HepG2 (cell line): ENCODE results near the gene GRIN2D. TPM values are rescaled to one million over a fixed set of nuclear protein-coding genes. Genes with fewer than 3 reads are reported as not detected.

Experiments used
- DMAP1 ChIP-seq: IDR thresholded peaks from 2 replicates; pipeline ENCODE4 v1.6.1; 2016
- GABPB1 ChIP-seq: IDR thresholded peaks from 2 replicates; pipeline ENCODE4 v1.6.1; 2016; ENCODE audit warnings: mild to moderate bottlenecking, missing genetic modification reagents, moderate library complexity, missing compliant biosample characterization
- KLF11 ChIP-seq: IDR thresholded peaks from 2 replicates; pipeline ENCODE4 v1.6.1; 2016; ENCODE audit warnings: missing compliant biosample characterization
- NCOA5 ChIP-seq: sonication (generic); formaldehyde crosslinking; IDR thresholded peaks from 2 replicates; pipeline ENCODE4 v1.4.0; 2020; ENCODE audit warnings: missing genetic modification reagents
- PAF1 ChIP-seq: IDR thresholded peaks from 2 replicates; pipeline ENCODE4 v1.6.1; 2016; ENCODE audit warnings: missing genetic modification reagents, missing compliant biosample characterization
- PHF20 ChIP-seq: sonication (generic); formaldehyde crosslinking; IDR thresholded peaks from 2 replicates; pipeline ENCODE4 v1.5.0; 2020; ENCODE audit warnings: mild to moderate bottlenecking, missing genetic modification reagents
- PRMT3 ChIP-seq: sonication (generic); formaldehyde crosslinking; IDR thresholded peaks from 2 replicates; pipeline ENCODE4 v1.8.1; 2022; ENCODE audit warnings: low read depth, mild to moderate bottlenecking, moderate library complexity, missing genetic modification reagents, borderline replicate concordance
- ZBTB20 ChIP-seq: sonication (generic); formaldehyde crosslinking; IDR thresholded peaks from 2 replicates; pipeline ENCODE4 v1.8.1; 2023; ENCODE audit warnings: missing genetic modification reagents, low read depth, mild to moderate bottlenecking, borderline replicate concordance
- ZFY ChIP-seq: sonication (generic); formaldehyde crosslinking; IDR thresholded peaks from 2 replicates; pipeline ENCODE4 v1.4.0; 2020; ENCODE audit warnings: missing genetic modification reagents
- ZNF17 ChIP-seq: sonication (generic); formaldehyde crosslinking; IDR thresholded peaks from 2 replicates; pipeline ENCODE4 v1.5.0; 2020; ENCODE audit warnings: mild to moderate bottlenecking, missing genetic modification reagents
- polyA plus RNA-seq, 8 experiments: library from polyadenylated mRNA; depleted of rRNA in 3 of 8; stranded (reverse) in 7 of 8; unstranded in 1 of 8; fragments of >200 nt; fragmentation: Illumina TruSeq in 4 of 8; extraction: Trizol in 4 of 8; gene quantifications; 2 replicates each; pipeline versions ENCODE4 v1.2.1 to v1.2.3, GENCODE V29; 2011 to 2016; ENCODE audit warnings: low read depth in 4 of 8, missing spikeins in 1 of 8, mixed read lengths in 1 of 8; ENCODE audit not compliant: insufficient read depth in 1 of 8
- total RNA-seq, 5 experiments: library from RNA; depleted of rRNA; stranded (reverse); fragments of >200 nt; fragmentation: Illumina TruSeq; extraction: Trizol; gene quantifications; 2 replicates each; pipeline ENCODE4 v1.2.3, GENCODE V29; 2016; ENCODE audit warnings: low read depth in 1 of 5
- TF ChIP-seq, protein P1 (sequence below): sonication (generic); formaldehyde crosslinking; IDR thresholded peaks from 2 replicates; pipeline ENCODE4 v1.8.1; 2023; ENCODE audit warnings: mild to moderate bottlenecking, missing genetic modification reagents
- TF ChIP-seq, protein P2 (sequence below): sonication (generic); formaldehyde crosslinking; IDR thresholded peaks from 2 replicates; pipeline ENCODE4 v1.8.0; 2022; ENCODE audit warnings: low read depth, missing genetic modification reagents
- TF ChIP-seq, protein P3 (sequence below): IDR thresholded peaks from 2 replicates; pipeline ENCODE4 v1.6.1; 2016; ENCODE audit warnings: control low read depth
- TF ChIP-seq, protein P4 (sequence below): sonication (generic); formaldehyde crosslinking; IDR thresholded peaks from 2 replicates; pipeline ENCODE4 v1.4.0; 2020; ENCODE audit warnings: mild to moderate bottlenecking, missing genetic modification reagents, borderline replicate concordance
- TF ChIP-seq, protein P5 (sequence below): sonication (generic); formaldehyde crosslinking; IDR thresholded peaks from 2 replicates; pipeline ENCODE4 v1.4.0; 2020; ENCODE audit warnings: low read depth, missing genetic modification reagents
- TF ChIP-seq, protein P6 (sequence below): IDR thresholded peaks from 2 replicates; pipeline ENCODE4 v1.6.1; 2016

GRIN2D gene
- total and polyA plus RNA-seq, 2 of the 13 experiments (the other 11 are each of a cell fraction or from before 2014, with no cell fraction given), result 0.02 to 0.13 TPM

DNA sequence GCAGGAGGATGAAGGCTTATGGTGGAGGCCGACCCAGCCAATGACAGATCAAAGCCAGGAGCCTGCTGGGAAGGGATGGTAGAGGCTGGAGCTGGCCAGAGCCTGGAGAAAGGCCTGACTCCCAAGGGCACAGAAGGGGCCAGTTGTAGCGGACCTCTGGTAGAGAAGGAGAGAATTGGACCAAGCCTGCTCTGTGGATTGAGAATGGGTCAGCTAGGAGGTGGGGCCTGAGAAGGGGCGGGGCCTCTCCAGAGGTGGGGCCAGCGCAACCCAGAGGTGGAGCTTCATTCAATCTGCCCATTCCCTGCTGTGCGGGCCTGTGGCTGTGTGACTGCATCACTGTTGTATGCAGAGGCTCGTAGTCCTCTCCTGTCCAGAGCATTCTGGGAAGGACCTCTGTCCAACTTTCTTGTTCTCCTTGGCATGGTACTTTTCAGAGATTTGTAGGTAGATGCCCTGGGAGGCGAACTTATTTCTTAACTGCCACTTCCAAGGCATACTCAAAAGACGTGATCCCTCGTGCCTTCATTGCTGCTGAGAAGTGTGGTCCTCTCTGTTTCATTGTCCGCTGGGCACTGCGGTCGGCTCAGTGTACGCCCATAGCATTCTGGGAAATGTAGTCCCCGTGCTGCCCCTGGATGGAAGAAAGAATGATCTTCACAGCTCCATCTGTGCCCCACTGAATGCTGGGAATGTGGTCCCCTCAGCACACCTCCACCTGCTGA is 6.7 kb downstream of the GRIN2D start (continued):
- no peak for TF ChIP-seq ZNF17 (CRISPR knock-in tag)
- TF ChIP-seq DMAP1 (CRISPR knock-in tag), result no peak
- no peak for TF ChIP-seq PHF20 (CRISPR knock-in tag)
- TF ChIP-seq ZFY, result peak; percentile 54
- no peak for TF ChIP-seq ZBTB20 (CRISPR knock-in tag)
- TF ChIP-seq, protein P1, sequence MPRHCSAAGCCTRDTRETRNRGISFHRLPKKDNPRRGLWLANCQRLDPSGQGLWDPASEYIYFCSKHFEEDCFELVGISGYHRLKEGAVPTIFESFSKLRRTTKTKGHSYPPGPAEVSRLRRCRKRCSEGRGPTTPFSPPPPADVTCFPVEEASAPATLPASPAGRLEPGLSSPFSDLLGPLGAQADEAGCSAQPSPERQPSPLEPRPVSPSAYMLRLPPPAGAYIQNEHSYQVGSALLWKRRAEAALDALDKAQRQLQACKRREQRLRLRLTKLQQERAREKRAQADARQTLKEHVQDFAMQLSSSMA (CRISPR knock-in tag), result no peak
- no peak for TF ChIP-seq NCOA5
- TF ChIP-seq, protein P2, sequence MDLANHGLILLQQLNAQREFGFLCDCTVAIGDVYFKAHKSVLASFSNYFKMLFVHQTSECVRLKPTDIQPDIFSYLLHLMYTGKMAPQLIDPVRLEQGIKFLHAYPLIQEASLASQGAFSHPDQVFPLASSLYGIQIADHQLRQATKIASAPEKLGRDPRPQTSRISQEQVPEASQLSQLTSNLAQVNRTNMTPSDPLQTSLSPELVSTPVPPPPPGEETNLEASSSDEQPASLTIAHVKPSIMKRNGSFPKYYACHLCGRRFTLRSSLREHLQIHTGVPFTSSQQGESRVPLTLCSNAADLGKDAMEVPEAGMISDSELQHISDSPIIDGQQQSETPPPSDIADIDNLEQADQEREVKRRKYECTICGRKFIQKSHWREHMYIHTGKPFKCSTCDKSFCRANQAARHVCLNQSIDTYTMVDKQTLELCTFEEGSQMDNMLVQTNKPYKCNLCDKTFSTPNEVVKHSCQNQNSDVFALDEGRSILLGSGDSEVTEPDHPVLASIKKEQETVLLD (CRISPR knock-in tag), result no peak
- TF ChIP-seq PAF1 (CRISPR knock-in tag), result no peak
- TF ChIP-seq, protein P3, sequence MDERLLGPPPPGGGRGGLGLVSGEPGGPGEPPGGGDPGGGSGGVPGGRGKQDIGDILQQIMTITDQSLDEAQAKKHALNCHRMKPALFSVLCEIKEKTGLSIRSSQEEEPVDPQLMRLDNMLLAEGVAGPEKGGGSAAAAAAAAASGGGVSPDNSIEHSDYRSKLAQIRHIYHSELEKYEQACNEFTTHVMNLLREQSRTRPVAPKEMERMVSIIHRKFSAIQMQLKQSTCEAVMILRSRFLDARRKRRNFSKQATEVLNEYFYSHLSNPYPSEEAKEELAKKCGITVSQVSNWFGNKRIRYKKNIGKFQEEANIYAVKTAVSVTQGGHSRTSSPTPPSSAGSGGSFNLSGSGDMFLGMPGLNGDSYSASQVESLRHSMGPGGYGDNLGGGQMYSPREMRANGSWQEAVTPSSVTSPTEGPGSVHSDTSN (CRISPR knock-in tag), result no peak
- TF ChIP-seq, protein P4, sequence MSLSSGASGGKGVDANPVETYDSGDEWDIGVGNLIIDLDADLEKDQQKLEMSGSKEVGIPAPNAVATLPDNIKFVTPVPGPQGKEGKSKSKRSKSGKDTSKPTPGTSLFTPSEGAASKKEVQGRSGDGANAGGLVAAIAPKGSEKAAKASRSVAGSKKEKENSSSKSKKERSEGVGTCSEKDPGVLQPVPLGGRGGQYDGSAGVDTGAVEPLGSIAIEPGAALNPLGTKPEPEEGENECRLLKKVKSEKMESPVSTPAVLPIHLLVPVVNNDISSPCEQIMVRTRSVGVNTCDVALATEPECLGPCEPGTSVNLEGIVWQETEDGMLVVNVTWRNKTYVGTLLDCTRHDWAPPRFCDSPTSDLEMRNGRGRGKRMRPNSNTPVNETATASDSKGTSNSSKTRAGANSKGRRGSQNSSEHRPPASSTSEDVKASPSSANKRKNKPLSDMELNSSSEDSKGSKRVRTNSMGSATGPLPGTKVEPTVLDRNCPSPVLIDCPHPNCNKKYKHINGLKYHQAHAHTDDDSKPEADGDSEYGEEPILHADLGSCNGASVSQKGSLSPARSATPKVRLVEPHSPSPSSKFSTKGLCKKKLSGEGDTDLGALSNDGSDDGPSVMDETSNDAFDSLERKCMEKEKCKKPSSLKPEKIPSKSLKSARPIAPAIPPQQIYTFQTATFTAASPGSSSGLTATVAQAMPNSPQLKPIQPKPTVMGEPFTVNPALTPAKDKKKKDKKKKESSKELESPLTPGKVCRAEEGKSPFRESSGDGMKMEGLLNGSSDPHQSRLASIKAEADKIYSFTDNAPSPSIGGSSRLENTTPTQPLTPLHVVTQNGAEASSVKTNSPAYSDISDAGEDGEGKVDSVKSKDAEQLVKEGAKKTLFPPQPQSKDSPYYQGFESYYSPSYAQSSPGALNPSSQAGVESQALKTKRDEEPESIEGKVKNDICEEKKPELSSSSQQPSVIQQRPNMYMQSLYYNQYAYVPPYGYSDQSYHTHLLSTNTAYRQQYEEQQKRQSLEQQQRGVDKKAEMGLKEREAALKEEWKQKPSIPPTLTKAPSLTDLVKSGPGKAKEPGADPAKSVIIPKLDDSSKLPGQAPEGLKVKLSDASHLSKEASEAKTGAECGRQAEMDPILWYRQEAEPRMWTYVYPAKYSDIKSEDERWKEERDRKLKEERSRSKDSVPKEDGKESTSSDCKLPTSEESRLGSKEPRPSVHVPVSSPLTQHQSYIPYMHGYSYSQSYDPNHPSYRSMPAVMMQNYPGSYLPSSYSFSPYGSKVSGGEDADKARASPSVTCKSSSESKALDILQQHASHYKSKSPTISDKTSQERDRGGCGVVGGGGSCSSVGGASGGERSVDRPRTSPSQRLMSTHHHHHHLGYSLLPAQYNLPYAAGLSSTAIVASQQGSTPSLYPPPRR (CRISPR knock-in tag), result no peak
- no peak for TF ChIP-seq PRMT3 (CRISPR knock-in tag)
- TF ChIP-seq, protein P5, sequence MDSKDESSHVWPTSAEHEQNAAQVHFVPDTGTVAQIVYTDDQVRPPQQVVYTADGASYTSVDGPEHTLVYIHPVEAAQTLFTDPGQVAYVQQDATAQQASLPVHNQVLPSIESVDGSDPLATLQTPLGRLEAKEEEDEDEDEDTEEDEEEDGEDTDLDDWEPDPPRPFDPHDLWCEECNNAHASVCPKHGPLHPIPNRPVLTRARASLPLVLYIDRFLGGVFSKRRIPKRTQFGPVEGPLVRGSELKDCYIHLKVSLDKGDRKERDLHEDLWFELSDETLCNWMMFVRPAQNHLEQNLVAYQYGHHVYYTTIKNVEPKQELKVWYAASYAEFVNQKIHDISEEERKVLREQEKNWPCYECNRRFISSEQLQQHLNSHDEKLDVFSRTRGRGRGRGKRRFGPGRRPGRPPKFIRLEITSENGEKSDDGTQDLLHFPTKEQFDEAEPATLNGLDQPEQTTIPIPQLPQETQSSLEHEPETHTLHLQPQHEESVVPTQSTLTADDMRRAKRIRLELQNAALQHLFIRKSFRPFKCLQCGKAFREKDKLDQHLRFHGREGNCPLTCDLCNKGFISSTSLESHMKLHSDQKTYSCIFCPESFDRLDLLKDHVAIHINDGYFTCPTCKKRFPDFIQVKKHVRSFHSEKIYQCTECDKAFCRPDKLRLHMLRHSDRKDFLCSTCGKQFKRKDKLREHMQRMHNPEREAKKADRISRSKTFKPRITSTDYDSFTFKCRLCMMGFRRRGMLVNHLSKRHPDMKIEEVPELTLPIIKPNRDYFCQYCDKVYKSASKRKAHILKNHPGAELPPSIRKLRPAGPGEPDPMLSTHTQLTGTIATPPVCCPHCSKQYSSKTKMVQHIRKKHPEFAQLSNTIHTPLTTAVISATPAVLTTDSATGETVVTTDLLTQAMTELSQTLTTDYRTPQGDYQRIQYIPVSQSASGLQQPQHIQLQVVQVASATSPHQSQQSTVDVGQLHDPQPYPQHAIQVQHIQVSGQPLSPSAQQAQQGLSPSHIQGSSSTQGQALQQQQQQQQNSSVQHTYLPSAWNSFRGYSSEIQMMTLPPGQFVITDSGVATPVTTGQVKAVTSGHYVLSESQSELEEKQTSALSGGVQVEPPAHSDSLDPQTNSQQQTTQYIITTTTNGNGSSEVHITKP, result no peak
- TF ChIP-seq KLF11, result no peak
- TF ChIP-seq, protein P6, sequence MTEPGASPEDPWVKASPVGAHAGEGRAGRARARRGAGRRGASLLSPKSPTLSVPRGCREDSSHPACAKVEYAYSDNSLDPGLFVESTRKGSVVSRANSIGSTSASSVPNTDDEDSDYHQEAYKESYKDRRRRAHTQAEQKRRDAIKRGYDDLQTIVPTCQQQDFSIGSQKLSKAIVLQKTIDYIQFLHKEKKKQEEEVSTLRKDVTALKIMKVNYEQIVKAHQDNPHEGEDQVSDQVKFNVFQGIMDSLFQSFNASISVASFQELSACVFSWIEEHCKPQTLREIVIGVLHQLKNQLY (CRISPR knock-in tag), result no peak
- peak; percentile 50; the same call in 1 of the 2 replicates for TF ChIP-seq GABPB1 (CRISPR knock-in tag)
